ENCODE data around the gene NLGN1.

DNA sequence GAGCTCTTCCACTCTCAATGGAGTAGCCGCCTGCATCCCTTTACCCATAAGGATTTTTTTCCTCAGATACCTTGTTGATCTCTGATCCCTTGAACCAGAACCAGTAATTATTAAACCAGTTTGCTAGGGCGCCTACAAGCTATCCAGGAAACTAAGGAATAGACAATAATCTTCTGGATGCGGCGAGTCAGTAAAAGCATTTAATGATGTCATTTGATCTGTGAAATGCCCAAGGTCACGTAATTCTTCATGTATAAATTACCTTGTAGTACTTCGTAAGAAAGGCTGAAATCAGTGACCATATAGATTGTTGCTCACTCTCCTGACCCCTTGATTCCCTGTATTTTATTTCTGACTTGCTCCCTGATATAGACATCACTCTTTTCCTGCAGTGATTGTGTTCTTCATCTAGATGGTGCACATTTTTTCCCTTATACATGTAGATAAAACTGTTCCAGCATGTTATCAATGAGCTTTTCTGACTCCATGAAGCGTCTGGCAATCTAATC, 913.0 kb downstream of the NLGN1 start:
- TF ChIP-seq EZH2 (IDR thresholded peaks at IDR 0.05; ENCODE audit: borderline replicate concordance) (no peak), CTCF (IDR thresholded peaks at IDR 0.05; ENCODE audit: poor library complexity) (no peak), EZH2phosphoT487 (IDR thresholded peaks at IDR 0.05; ENCODE audit: low read depth, severe bottlenecking, unreplicated experiment) (no peak)

Measured in hepatocyte (in vitro differentiated cells).